OCI-LY3 (cell line): Measurements from ENCODE around the gene PPP6R2.

Source experiments
- CTCF ChIP-seq: fragments of 200-600, 300-600 bp; sonication (generic); IDR thresholded peaks from 2 replicates; pipeline ENCODE4 v1.5.1; 2014; ENCODE audit warnings: antibody characterized with exemption, low read length, low read depth
- EZH2phosphoT487 ChIP-seq: fragments of 200-600 bp; shearing (Covaris generic); IDR thresholded peaks from 2 replicates; pipeline ENCODE4 v1.6.1; 2018; ENCODE audit warnings: antibody characterized with exemption, mixed run types, low read depth

DNA sequence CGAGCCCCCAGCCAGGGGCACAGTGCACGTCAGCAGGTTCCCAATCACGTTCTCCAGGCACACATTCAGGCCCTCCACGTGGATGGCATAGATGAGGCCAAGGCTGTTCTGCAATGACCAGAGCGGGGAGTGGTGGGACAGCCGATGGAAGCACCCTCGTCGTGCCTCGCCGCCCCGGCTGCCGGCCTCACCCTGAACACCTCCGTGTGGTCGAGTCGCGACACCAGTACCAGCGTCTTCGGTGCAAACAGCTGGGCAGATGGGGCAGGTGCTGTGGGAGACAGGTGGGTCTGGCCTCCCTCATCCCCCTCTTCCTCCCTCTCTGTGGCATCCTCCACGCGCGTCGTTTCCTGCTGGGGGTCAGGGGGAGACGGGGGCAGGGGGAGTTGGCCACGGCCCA lies 124.2 kb downstream of the PPP6R2 start:
- TF ChIP-seq CTCF, result no peak
- TF ChIP-seq EZH2phosphoT487, result no peak
